WTC11 (cell line): ENCODE measurements around the gene MFGE8. TPM values are rescaled to one million over a fixed set of nuclear protein-coding genes. Genes with fewer than 3 reads are reported as not detected.

Experiments
- ATAC-seq: fragments of 200-7000 bp; cut with Tn5 transposase; 2 replicates; pipeline ENCODE4 v1.10.0; 2021; ENCODE audit warnings: mild to moderate bottlenecking, moderate library complexity
- CTCF ChIA-PET: fragments of 300-600 bp; sonication (Branson Sonifier 250); formaldehyde crosslinking; loops from one replicate; lab custom pipeline; 2021; ENCODE audit warnings: antibody characterized with exemption; lab: Charles Lee
- POLR2A ChIA-PET: fragments of 350-600 bp; sonication (Branson Sonifier 250); formaldehyde crosslinking; loops from one replicate; lab custom pipeline; 2021; ENCODE audit warnings: antibody characterized with exemption; lab: Charles Lee
- DNase-seq: peaks from one replicate; pipeline ENCODE4 v3.0.0; 2021; ENCODE audit warnings: low spot score
- H3K27ac Mint-ChIP-seq: 2 replicates; pipeline ENCODE4 v1.8.0; 2021; ENCODE audit warnings: mixed read lengths
- H3K27me3 Mint-ChIP-seq: 2 replicates; pipeline ENCODE4 v1.8.0; 2021; ENCODE audit warnings: low read depth, mild to moderate bottlenecking, moderate library complexity, mixed read lengths
- H3K36me3 Mint-ChIP-seq: 2 replicates; pipeline ENCODE4 v1.8.0; 2021; ENCODE audit warnings: mixed read lengths
- H3K4me1 Mint-ChIP-seq: 2 replicates; pipeline ENCODE4 v1.8.0; 2022; ENCODE audit warnings: mixed read lengths
- H3K4me3 Mint-ChIP-seq: 2 replicates; pipeline ENCODE4 v1.8.0; 2021; ENCODE audit warnings: mild to moderate bottlenecking, moderate library complexity, mixed read lengths
- H3K9me3 Mint-ChIP-seq: 2 replicates; pipeline ENCODE4 v1.8.0; 2021; ENCODE audit warnings: mixed read lengths
- ATF1 ChIP-seq: sonication (generic); formaldehyde crosslinking; IDR thresholded peaks from 2 replicates; pipeline ENCODE4 v1.8.1; 2023; ENCODE audit warnings: mild to moderate bottlenecking, moderate library complexity, missing genetic modification reagents
- CREB1 ChIP-seq: sonication (generic); formaldehyde crosslinking; IDR thresholded peaks from 2 replicates; pipeline ENCODE4 v1.8.0; 2023; ENCODE audit warnings: mild to moderate bottlenecking, missing genetic modification reagents
- EMX1 ChIP-seq: fragments of 250-450 bp; sonication (Bioruptor Pico); IDR thresholded peaks from 2 replicates; pipeline ENCODE4 v1.8.0; 2021; ENCODE audit warnings: mild to moderate bottlenecking
- ETV6 ChIP-seq: sonication (generic); formaldehyde crosslinking; IDR thresholded peaks from 2 replicates; pipeline ENCODE4 v1.8.1; 2022; ENCODE audit warnings: mild to moderate bottlenecking, missing genetic modification reagents
- FOXJ3 ChIP-seq: sonication (generic); formaldehyde crosslinking; IDR thresholded peaks from 2 replicates; pipeline ENCODE4 v1.9.0; 2021; ENCODE audit warnings: missing genetic modification reagents, mild to moderate bottlenecking, borderline replicate concordance
- FOXP1 ChIP-seq: sonication (generic); formaldehyde crosslinking; IDR thresholded peaks from 2 replicates; pipeline ENCODE4 v1.8.0; 2022; ENCODE audit warnings: missing genetic modification reagents, mild to moderate bottlenecking, moderate library complexity, borderline replicate concordance
- GABPB1 ChIP-seq: sonication (generic); formaldehyde crosslinking; IDR thresholded peaks from 2 replicates; pipeline ENCODE4 v1.8.1; 2023; ENCODE audit warnings: mild to moderate bottlenecking, missing genetic modification reagents
- HMGA2 ChIP-seq: fragments of 250-450 bp; sonication (Bioruptor Pico); IDR thresholded peaks from 2 replicates; pipeline ENCODE4 v1.4.0; 2021; ENCODE audit warnings: mild to moderate bottlenecking, moderate library complexity
- JUN ChIP-seq: sonication (generic); formaldehyde crosslinking; IDR thresholded peaks from 2 replicates; pipeline ENCODE4 v1.8.0; 2023; ENCODE audit warnings: mild to moderate bottlenecking, missing genetic modification reagents
- RORB ChIP-seq: fragments of 250-450 bp; sonication (Bioruptor Pico); IDR thresholded peaks from 2 replicates; pipeline ENCODE4 v1.9.0; 2021; ENCODE audit warnings: mild to moderate bottlenecking
- SMAD4 ChIP-seq: sonication (generic); formaldehyde crosslinking; IDR thresholded peaks from 2 replicates; pipeline ENCODE4 v1.8.0; 2022; ENCODE audit warnings: mild to moderate bottlenecking, missing genetic modification reagents
- SP1 ChIP-seq: sonication (generic); formaldehyde crosslinking; conservative IDR thresholded peaks from 2 replicates; pipeline ENCODE4 v1.8.1; 2022; ENCODE audit warnings: missing genetic modification reagents
- ZBTB21 ChIP-seq: sonication (generic); formaldehyde crosslinking; IDR thresholded peaks from 2 replicates; pipeline ENCODE4 v1.8.1; 2023; ENCODE audit warnings: mild to moderate bottlenecking, missing genetic modification reagents, borderline replicate concordance
- ZNF317 ChIP-seq: sonication (generic); formaldehyde crosslinking; IDR thresholded peaks from 2 replicates; pipeline ENCODE4 v1.8.1; 2023; ENCODE audit warnings: low read depth, mild to moderate bottlenecking, moderate library complexity, missing genetic modification reagents, borderline replicate concordance
- ZNF396 ChIP-seq: fragments of 250-450 bp; sonication (Bioruptor Pico); IDR thresholded peaks from 2 replicates; pipeline ENCODE4 v1.8.0; 2021; ENCODE audit warnings: mild to moderate bottlenecking, moderate library complexity, borderline replicate concordance
- ZNF416 ChIP-seq: fragments of 250-450 bp; sonication (Bioruptor Pico); IDR thresholded peaks from 2 replicates; pipeline ENCODE4 v1.9.0; 2021; ENCODE audit warnings: mild to moderate bottlenecking, inconsistent platforms
- total RNA-seq: library from RNA; stranded (reverse); gene quantifications from 3 replicates; pipeline ENCODE4 v1.2.3, GENCODE V29; 2021
- TF ChIP-seq, protein P1 (sequence below): sonication (generic); formaldehyde crosslinking; IDR thresholded peaks from 2 replicates; pipeline ENCODE4 v1.8.1; 2023; ENCODE audit warnings: mild to moderate bottlenecking, missing genetic modification reagents, moderate library complexity
- TF ChIP-seq, protein P2 (sequence below): fragments of 250-450 bp; sonication (Bioruptor Pico); IDR thresholded peaks from 2 replicates; pipeline ENCODE4 v1.9.0; 2021; ENCODE audit warnings: moderate library complexity, mild to moderate bottlenecking, inconsistent platforms, borderline replicate concordance
- TF ChIP-seq, protein P3 (sequence below): sonication (generic); formaldehyde crosslinking; IDR thresholded peaks from 2 replicates; pipeline ENCODE4 v1.8.1; 2023; ENCODE audit warnings: mild to moderate bottlenecking, missing genetic modification reagents, moderate library complexity
- TF ChIP-seq, protein P4 (sequence below): sonication (generic); formaldehyde crosslinking; IDR thresholded peaks from 2 replicates; pipeline ENCODE4 v1.8.0; 2022; ENCODE audit warnings: mild to moderate bottlenecking, missing genetic modification reagents
- TF ChIP-seq, protein P5 (sequence below): sonication (generic); formaldehyde crosslinking; IDR thresholded peaks from 2 replicates; pipeline ENCODE4 v1.8.0; 2022; ENCODE audit warnings: missing genetic modification reagents
- TF ChIP-seq, protein P6 (sequence below): sonication (generic); formaldehyde crosslinking; IDR thresholded peaks from 2 replicates; pipeline ENCODE4 v1.8.0; 2023; ENCODE audit warnings: missing genetic modification reagents
- TF ChIP-seq, protein P7 (sequence below): fragments of 250-450 bp; sonication (Bioruptor Pico); conservative IDR thresholded peaks from 2 replicates; pipeline ENCODE4 v1.9.0; 2021; ENCODE audit warnings: mild to moderate bottlenecking

Gene MFGE8
- total RNA-seq, 1 experiment from 2014 or later: 719 TPM

DNA sequence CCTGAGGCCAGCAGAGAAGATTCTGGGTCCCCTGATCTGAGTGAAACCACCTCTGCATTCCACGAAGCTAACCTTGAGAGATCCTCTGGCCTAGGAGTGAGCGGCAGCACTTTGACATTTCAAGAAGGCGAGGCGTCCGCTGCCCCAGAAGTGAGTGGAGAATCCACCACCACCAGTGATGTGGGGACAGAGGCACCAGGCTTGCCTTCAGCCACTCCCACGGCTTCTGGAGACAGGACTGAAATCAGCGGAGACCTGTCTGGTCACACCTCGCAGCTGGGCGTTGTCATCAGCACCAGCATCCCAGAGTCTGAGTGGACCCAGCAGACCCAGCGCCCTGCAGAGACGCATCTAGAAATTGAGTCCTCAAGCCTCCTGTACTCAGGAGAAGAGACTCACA lies 54.2 kb downstream of the MFGE8 start (continued):
- TF ChIP-seq ZBTB21 (CRISPR knock-in tag) (no peak), RORB (no peak), SP1 (CRISPR knock-in tag) (no peak), ZNF396 (CRISPR knock-in tag) (no peak), HMGA2 (CRISPR knock-in tag) (no peak)
- TF ChIP-seq, protein P1, sequence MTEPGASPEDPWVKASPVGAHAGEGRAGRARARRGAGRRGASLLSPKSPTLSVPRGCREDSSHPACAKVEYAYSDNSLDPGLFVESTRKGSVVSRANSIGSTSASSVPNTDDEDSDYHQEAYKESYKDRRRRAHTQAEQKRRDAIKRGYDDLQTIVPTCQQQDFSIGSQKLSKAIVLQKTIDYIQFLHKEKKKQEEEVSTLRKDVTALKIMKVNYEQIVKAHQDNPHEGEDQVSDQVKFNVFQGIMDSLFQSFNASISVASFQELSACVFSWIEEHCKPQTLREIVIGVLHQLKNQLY (CRISPR knock-in tag): no peak
- TF ChIP-seq, all 79 proteins: peak for 0

DNA sequence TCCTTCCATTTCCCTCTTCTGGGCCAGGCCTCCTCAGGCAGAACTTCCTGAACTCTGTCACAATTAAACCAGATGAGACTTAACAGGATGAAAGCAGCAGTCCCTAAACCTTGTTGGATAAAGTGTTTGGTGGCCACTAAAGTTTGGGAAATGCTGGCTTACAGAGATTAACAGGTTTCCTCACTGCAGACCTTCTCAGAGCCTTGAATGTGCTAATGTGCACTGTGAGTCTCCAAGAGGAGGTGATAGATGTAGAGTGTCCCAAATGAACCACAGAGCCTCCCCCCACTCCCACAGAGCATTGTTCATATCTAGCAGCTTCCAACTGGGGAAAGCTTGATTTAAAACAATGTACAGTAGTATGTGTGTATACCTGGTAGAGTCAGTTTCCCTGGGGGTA lies 60.7 kb downstream of the MFGE8 start:
- Mint-ChIP-seq H3K36me3 (peaks cover 8% of the 10 kb centered on the region; the same call in 1 of the 2 replicates), H3K27me3 (peaks cover 12% of the 10 kb centered on the region), H3K4me3 (no peak overlapping the region), H3K9me3 (peaks cover 21% of the 10 kb centered on the region), H3K27ac (no peak overlapping the region), H3K4me1 (no peaks in the 10 kb centered on the region)
- ChIA-PET CTCF (no interaction called here), POLR2A (no interaction called here)
- DNase-seq: no peak
- TF ChIP-seq, protein P2, sequence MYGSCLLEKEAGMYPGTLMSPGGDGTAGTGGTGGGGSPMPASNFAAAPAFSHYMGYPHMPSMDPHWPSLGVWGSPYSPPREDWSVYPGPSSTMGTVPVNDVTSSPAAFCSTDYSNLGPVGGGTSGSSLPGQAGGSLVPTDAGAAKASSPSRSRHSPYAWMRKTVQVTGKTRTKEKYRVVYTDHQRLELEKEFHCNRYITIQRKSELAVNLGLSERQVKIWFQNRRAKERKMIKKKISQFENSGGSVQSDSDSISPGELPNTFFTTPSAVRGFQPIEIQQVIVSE (CRISPR knock-in tag): no peak
- TF ChIP-seq SP1 (CRISPR knock-in tag): no peak
- no peak for TF ChIP-seq JUN (CRISPR knock-in tag)
- TF ChIP-seq, protein P3, sequence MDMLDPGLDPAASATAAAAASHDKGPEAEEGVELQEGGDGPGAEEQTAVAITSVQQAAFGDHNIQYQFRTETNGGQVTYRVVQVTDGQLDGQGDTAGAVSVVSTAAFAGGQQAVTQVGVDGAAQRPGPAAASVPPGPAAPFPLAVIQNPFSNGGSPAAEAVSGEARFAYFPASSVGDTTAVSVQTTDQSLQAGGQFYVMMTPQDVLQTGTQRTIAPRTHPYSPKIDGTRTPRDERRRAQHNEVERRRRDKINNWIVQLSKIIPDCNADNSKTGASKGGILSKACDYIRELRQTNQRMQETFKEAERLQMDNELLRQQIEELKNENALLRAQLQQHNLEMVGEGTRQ (CRISPR knock-in tag): no peak
- TF ChIP-seq, protein P4, sequence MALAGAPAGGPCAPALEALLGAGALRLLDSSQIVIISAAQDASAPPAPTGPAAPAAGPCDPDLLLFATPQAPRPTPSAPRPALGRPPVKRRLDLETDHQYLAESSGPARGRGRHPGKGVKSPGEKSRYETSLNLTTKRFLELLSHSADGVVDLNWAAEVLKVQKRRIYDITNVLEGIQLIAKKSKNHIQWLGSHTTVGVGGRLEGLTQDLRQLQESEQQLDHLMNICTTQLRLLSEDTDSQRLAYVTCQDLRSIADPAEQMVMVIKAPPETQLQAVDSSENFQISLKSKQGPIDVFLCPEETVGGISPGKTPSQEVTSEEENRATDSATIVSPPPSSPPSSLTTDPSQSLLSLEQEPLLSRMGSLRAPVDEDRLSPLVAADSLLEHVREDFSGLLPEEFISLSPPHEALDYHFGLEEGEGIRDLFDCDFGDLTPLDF: no peak
- no peak for TF ChIP-seq FOXP1 (CRISPR knock-in tag)
- TF ChIP-seq GABPB1 (CRISPR knock-in tag): no peak
- no peak for TF ChIP-seq HMGA2 (CRISPR knock-in tag)
- TF ChIP-seq ZNF416: no peak
- no peak for TF ChIP-seq ZNF317 (CRISPR knock-in tag)
- no peak for TF ChIP-seq ATF1
- TF ChIP-seq, protein P5, sequence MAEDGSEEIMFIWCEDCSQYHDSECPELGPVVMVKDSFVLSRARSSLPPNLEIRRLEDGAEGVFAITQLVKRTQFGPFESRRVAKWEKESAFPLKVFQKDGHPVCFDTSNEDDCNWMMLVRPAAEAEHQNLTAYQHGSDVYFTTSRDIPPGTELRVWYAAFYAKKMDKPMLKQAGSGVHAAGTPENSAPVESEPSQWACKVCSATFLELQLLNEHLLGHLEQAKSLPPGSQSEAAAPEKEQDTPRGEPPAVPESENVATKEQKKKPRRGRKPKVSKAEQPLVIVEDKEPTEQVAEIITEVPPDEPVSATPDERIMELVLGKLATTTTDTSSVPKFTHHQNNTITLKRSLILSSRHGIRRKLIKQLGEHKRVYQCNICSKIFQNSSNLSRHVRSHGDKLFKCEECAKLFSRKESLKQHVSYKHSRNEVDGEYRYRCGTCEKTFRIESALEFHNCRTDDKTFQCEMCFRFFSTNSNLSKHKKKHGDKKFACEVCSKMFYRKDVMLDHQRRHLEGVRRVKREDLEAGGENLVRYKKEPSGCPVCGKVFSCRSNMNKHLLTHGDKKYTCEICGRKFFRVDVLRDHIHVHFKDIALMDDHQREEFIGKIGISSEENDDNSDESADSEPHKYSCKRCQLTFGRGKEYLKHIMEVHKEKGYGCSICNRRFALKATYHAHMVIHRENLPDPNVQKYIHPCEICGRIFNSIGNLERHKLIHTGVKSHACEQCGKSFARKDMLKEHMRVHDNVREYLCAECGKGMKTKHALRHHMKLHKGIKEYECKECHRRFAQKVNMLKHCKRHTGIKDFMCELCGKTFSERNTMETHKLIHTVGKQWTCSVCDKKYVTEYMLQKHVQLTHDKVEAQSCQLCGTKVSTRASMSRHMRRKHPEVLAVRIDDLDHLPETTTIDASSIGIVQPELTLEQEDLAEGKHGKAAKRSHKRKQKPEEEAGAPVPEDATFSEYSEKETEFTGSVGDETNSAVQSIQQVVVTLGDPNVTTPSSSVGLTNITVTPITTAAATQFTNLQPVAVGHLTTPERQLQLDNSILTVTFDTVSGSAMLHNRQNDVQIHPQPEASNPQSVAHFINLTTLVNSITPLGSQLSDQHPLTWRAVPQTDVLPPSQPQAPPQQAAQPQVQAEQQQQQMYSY: no peak
- TF ChIP-seq FOXJ3 (CRISPR knock-in tag): no peak
- no peak for TF ChIP-seq ETV6 (CRISPR knock-in tag)
- TF ChIP-seq EMX1 (CRISPR knock-in tag): no peak
- TF ChIP-seq SMAD4 (CRISPR knock-in tag): no peak
- TF ChIP-seq, protein P6, sequence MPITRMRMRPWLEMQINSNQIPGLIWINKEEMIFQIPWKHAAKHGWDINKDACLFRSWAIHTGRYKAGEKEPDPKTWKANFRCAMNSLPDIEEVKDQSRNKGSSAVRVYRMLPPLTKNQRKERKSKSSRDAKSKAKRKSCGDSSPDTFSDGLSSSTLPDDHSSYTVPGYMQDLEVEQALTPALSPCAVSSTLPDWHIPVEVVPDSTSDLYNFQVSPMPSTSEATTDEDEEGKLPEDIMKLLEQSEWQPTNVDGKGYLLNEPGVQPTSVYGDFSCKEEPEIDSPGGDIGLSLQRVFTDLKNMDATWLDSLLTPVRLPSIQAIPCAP: no peak
- TF ChIP-seq CREB1 (CRISPR knock-in tag): no peak
- TF ChIP-seq, protein P7, sequence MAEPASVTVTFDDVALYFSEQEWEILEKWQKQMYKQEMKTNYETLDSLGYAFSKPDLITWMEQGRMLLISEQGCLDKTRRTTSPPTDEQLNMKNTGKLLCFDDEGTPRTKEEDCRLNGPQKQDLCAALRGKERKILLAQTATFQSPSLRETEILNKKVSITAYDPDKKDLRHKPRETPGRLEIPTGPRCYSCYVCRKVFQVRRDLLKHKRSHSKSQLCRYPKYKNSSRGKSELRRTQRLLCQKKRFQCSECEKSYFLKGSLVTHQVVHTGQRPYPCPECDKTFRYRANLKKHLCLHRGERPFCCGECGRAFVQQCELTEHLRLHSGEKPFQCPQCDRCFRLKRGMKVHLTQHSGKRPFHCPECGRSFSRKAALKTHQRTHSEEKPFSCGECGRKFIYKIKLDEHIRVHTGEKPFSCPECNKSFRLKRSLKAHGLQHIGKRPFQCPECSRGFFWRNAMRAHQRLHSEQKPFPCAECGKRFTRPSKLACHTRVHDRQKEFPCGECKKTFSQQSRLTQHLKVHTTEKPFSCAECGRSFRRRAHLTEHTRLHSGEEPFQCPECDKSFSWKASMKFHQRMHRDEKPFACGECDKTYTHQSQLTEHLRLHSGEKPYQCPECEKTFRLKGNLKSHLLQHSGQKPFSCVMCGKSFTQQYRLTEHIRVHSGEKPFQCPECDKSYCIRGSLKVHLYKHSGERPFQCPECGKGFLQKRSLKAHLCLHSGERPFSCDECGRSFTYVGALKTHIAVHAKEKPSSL (CRISPR knock-in tag): no peak
- no peak for ATAC-seq
